Ishikawa (cell line): Measurements from ENCODE around the gene STK36.

ENCODE experiments used
- EP300 ChIP-seq: IDR thresholded peaks from 2 replicates; pipeline ENCODE4 v1.6.1; 2012; ENCODE audit warnings: borderline replicate concordance
- ZBTB7A ChIP-seq: IDR thresholded peaks from 2 replicates; pipeline ENCODE4 v1.6.1; 2012; ENCODE audit warnings: low read depth
- TF ChIP-seq, protein P1 (sequence below): IDR thresholded peaks from 2 replicates; pipeline ENCODE4 v1.6.1; 2012

GRCh38 chr2:218722419-218722818, 50.5 kb downstream of the STK36 start:
- no peak for TF ChIP-seq EP300
- TF ChIP-seq ZBTB7A = no peak
- TF ChIP-seq, protein P1, sequence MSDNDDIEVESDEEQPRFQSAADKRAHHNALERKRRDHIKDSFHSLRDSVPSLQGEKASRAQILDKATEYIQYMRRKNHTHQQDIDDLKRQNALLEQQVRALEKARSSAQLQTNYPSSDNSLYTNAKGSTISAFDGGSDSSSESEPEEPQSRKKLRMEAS = no peak
